B cell (primary cell): ENCODE measurements around the gene DLX1. TPM values are rescaled to one million over a fixed set of nuclear protein-coding genes. Genes with fewer than 3 reads are reported as not detected.
A peak's percentile ranks its signal among the peaks of the same experiment; 100 is the strongest.

ENCODE experiments used
- ATAC-seq: fragments of 200-7000 bp; cut with Tn5 transposase; one replicate; pipeline ENCODE4 v1.10.0; 2021; ENCODE audit warnings: low read depth, mild to moderate bottlenecking, moderate number of reproducible peaks, moderate library complexity
- CTCF ChIA-PET: fragments of 350-600 bp; sonication (Branson Sonifier 250); formaldehyde crosslinking; loops from one replicate; lab custom pipeline; 2021; ENCODE audit warnings: antibody characterized with exemption, inconsistent platforms; lab: Charles Lee
- POLR2A ChIA-PET: fragments of 350-600 bp; sonication (Branson Sonifier 250); formaldehyde crosslinking; loops from one replicate; lab custom pipeline; 2021; ENCODE audit warnings: antibody characterized with exemption; lab: Charles Lee
- DNase-seq: peaks from one replicate; pipeline ENCODE4 v3.0.0; 2013
- H2AFZ ChIP-seq: 2 replicates; pipeline ENCODE4 v1.6.1; 2012; ENCODE audit warnings: mild to moderate bottlenecking, low read depth, low read length; ENCODE audit not compliant: insufficient read depth, poor library complexity, severe bottlenecking
- H3K27ac ChIP-seq, 2 donors: 1 replicate in 1 of 2; 2 replicates in 1 of 2; pipeline ENCODE4 v1.5.1; 2012 to 2013; ENCODE audit warnings: low read length in 2 of 2, mild to moderate bottlenecking in 2 of 2, moderate library complexity in 1 of 2
- H3K27me3 ChIP-seq, 4 experiments: fragments of 200-600 bp in 1 of 4; sonication (generic) in 1 of 4; replicated peaks in 1 of 4; 1 replicate in 2 of 4; 2 replicates in 2 of 4; pipeline versions ENCODE4 v1.6.1 to v1.7.0; 2013 to 2016; ENCODE audit warnings: low read length in 3 of 4, mild to moderate bottlenecking in 2 of 4, mixed read lengths in 1 of 4, moderate library complexity in 1 of 4; ENCODE audit not compliant: insufficient read depth in 4 of 4, control insufficient read depth in 3 of 4; ENCODE audit errors: control extremely low read depth in 1 of 4
- H3K36me3 ChIP-seq, 2 experiments: replicated peaks in 1 of 2; 1 replicate in 1 of 2; 2 replicates in 1 of 2; pipeline versions ENCODE4 v1.6.1 to v1.7.1; 2013; ENCODE audit warnings: low read length in 1 of 2; ENCODE audit not compliant: insufficient read depth in 2 of 2, control insufficient read depth in 1 of 2; ENCODE audit errors: control extremely low read depth in 1 of 2, extremely low read depth in 1 of 2
- H3K4me1 ChIP-seq, 2 donors: fragments of 200-600 bp in 1 of 2; sonication (generic) in 1 of 2; 1 replicate in 1 of 2; 2 replicates in 1 of 2; pipeline versions ENCODE4 v1.5.1 to v1.6.1; 2013 to 2017; ENCODE audit warnings: low read length in 2 of 2; ENCODE audit not compliant: control insufficient read depth in 2 of 2, insufficient read depth in 2 of 2
- H3K4me2 ChIP-seq: replicated peaks from 2 replicates; pipeline ENCODE3; 2012; ENCODE audit warnings: mild to moderate bottlenecking, low read depth, low read length; ENCODE audit not compliant: poor library complexity, severe bottlenecking
- H3K4me3 ChIP-seq, 5 experiments: fragments of 200-600 bp in 1 of 5; sonication (generic) in 1 of 5; 1 replicate in 3 of 5; 2 replicates in 2 of 5; pipeline versions ENCODE4 v1.5.1 to v1.7.0; 2011 to 2016; ENCODE audit warnings: low read length in 4 of 5, mild to moderate bottlenecking in 4 of 5, low read depth in 2 of 5, control low read depth in 1 of 5, moderate library complexity in 1 of 5; ENCODE audit not compliant: insufficient read depth in 1 of 5; ENCODE audit errors: control extremely low read depth in 1 of 5, extremely low read depth in 1 of 5
- H3K79me2 ChIP-seq: fragments of 200-600 bp; sonication (generic); one replicate; pipeline ENCODE4 v1.6.0; 2016; ENCODE audit warnings: low read length; ENCODE audit not compliant: control insufficient read depth, insufficient read depth
- H3K9ac ChIP-seq: fragments of 200-600 bp; sonication (generic); 2 replicates; pipeline ENCODE4 v1.6.1; 2017; ENCODE audit warnings: mild to moderate bottlenecking, low read length, moderate library complexity
- H3K9me3 ChIP-seq, 3 donors: one replicate each; pipeline versions ENCODE4 v1.6.1 to v1.7.1; 2013; ENCODE audit warnings: low read length in 2 of 3; ENCODE audit not compliant: control insufficient read depth in 2 of 3, insufficient read depth in 1 of 3; ENCODE audit errors: control extremely low read depth in 1 of 3
- H4K20me1 ChIP-seq: 2 replicates; pipeline ENCODE4 v1.6.0; 2012; ENCODE audit warnings: mild to moderate bottlenecking, low read length; ENCODE audit not compliant: insufficient read depth, control insufficient read depth, poor library complexity, severe bottlenecking
- H3K27ac Mint-ChIP-seq: one replicate; pipeline ENCODE4 v1.8.0; 2021; ENCODE audit warnings: mixed read lengths
- H3K27me3 Mint-ChIP-seq: one replicate; pipeline ENCODE4 v1.8.0; 2021; ENCODE audit warnings: mixed read lengths
- H3K4me1 Mint-ChIP-seq: one replicate; pipeline ENCODE4 v1.8.0; 2021; ENCODE audit warnings: mixed read lengths
- H3K4me3 Mint-ChIP-seq: one replicate; pipeline ENCODE4 v1.8.0; 2021; ENCODE audit warnings: mixed read lengths
- H3K9me3 Mint-ChIP-seq: one replicate; pipeline ENCODE4 v1.8.0; 2022; ENCODE audit warnings: mixed read lengths; ENCODE audit not compliant: insufficient read depth
- CTCF ChIP-seq: fragments of 200-600 bp; IDR thresholded peaks from one replicate; pipeline ENCODE4 v1.8.0; 2022; ENCODE audit warnings: antibody characterized with exemption, mild to moderate bottlenecking
- EZH2 ChIP-seq: IDR thresholded peaks from 2 replicates; pipeline ENCODE4 v1.6.1; 2012; ENCODE audit warnings: borderline replicate concordance, low read depth, mild to moderate bottlenecking, moderate library complexity, low read length; ENCODE audit not compliant: insufficient read depth, poor library complexity, severe bottlenecking
- WGBS: methylation state at CpG from one replicate; pipeline ENCODE4 v1.1.5; 2013; ENCODE audit warnings: missing lambda C conversion rate; ENCODE audit not compliant: insufficient coverage; 5-methylcytosine and 5-hydroxymethylcytosine counted together
- intact Hi-C: fragments of 100-400 bp; cut with micrococcal nuclease; formaldehyde crosslinking; loops from one replicate; pipeline ENCODE4 v1.10.0; 2022
- polyA plus RNA-seq: library from polyadenylated mRNA; depleted of rRNA; stranded (reverse); fragments of >200 nt; gene quantifications from 2 replicates; pipeline ENCODE4 v1.2.3, GENCODE V29; 2012
- total RNA-seq, 2 donors: library from RNA; stranded (reverse); fragments of 120-200 nt in 1 of 2; gene quantifications; 1 replicate in 1 of 2; 2 replicates in 1 of 2; pipeline versions ENCODE4 v1.2.3 to v1.2.4, GENCODE V29; 2013 to 2022

Gene DLX1
- total and polyA plus RNA-seq, 2 donors (not counting 1 experiment from before 2014, with no cell fraction given), result not detected

- H3K4me3 Mint-ChIP-seq, result peak overlapping the region; percentile 68
- no peaks in the 10 kb centered on the region for H3K9me3 Mint-ChIP-seq
- Histone ChIP-seq H3K27ac (no peak overlapping the region), H3K4me3 (no peak overlapping the region), H3K27me3 (peaks cover 4 to 100% (median 85%) of the 10 kb centered on the region in 4 experiments), H3K4me1 (peaks cover 88 to 96% of the 10 kb centered on the region in 2 donors), H4K20me1 (peaks cover 15% of the 10 kb centered on the region), H3K36me3 (no peaks in the 10 kb centered on the region), H2AFZ (no peak overlapping the region), H3K9ac (no peak overlapping the region), H3K79me2 (no peaks in the 10 kb centered on the region), H3K4me2 (peak overlapping the region; percentile 81), H3K9me3 (peaks cover 0 to 89% (median 3%) of the 10 kb centered on the region in 3 donors)
- peaks cover 57% of the 10 kb centered on the region for H3K4me1 Mint-ChIP-seq
- no peak for TF ChIP-seq CTCF
- TF ChIP-seq EZH2, result peak; percentile 95
- DNase-seq (peak; percentile 47), ATAC-seq (no peak)
- H3K27me3 Mint-ChIP-seq, result peaks cover 54% of the 10 kb centered on the region
- 6% methylated on average over 56 of the region's 61 CpGs for WGBS
- intact Hi-C loops, result loop anchor here (1.0 to 5.0 kb wide), 2 partner anchors 15 to 1282 kb away; partner anchors contain the start of gene GAD1
- ChIA-PET POLR2A (interaction anchor here (1.3 to 1.8 kb wide), 3 partner anchors 10 to 17 kb away, joined by 3 to 6 read pairs (median 3); partner anchors contain the start of gene DLX1), CTCF (interaction anchor here (1.5 kb wide), 1 partner anchor 363 kb away, joined by 3 read pairs; no protein-coding TSS in a partner anchor)
- H3K27ac Mint-ChIP-seq, result peak overlapping the region; percentile 71
Observed at GRCh38 chr2:172098650-172099471, 13.6 kb downstream of the DLX1 start.
